Activated T-helper 9 cell treated with anti-CD3 and anti-CD28 coated beads, Interleukin-2, amount 50 U/mL, for 16 hours (primary cell): ENCODE data around the gene SLC12A8.
"Not testable (repeated sequence)": the region's sequence is repeated elsewhere in the genome, so short reads cannot be mapped to it uniquely, and the experiment has no call there.

Experiments
- DNase-seq: peaks from one replicate; pipeline ENCODE4 v3.0.0-alpha.2; 2020; ENCODE audit warnings: low read depth

SLC12A8 gene

DNA sequence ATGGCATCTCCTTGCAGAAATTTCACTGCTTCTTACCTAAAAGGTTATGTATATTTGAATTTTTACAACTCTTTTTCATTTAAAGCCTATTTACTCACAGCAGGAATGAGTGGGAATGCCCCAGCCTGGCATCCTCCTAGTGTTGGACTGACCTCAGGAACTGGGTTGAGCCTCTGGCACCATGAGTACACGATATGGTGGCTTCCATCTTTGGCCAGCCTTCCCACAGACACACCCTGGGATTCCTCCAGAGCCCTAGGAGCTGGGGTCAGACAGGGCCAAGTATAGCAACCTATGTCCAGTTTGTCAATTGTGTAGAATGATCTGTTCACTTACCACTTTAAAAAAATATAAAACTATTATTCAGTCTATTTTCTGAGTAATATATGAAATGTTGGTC lies 99.6 kb downstream of the SLC12A8 start:
- DNase-seq = no peak

DNA sequence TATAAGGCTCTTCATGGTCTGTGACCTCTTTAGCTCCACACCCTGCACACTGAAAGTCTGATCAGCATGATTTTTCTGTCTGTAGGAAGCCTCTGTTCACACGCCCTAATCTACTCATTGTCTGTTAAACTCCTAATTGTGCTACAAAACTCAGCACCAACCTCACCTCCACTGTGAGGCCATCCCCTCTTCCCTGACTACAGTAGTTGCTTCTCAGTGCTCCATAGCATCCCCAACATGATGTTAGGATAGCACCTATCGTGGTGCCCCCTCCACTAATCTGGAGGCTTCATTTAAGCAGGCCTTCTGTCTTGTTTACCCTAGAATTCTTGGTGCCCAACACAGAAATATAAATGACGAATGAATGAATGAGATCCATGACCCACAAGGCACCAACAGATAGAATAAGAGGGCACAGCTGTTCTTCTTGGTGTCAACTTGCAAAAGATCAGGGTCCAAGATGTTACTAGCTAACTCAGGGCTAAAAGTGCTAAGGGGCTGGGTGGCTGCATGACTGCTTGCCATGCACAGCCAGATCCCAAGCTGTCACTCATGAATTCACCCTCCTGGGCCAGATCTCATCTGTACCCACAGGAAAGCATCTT lies 101.6 kb downstream of the SLC12A8 start:
- DNase-seq = no peak

DNA sequence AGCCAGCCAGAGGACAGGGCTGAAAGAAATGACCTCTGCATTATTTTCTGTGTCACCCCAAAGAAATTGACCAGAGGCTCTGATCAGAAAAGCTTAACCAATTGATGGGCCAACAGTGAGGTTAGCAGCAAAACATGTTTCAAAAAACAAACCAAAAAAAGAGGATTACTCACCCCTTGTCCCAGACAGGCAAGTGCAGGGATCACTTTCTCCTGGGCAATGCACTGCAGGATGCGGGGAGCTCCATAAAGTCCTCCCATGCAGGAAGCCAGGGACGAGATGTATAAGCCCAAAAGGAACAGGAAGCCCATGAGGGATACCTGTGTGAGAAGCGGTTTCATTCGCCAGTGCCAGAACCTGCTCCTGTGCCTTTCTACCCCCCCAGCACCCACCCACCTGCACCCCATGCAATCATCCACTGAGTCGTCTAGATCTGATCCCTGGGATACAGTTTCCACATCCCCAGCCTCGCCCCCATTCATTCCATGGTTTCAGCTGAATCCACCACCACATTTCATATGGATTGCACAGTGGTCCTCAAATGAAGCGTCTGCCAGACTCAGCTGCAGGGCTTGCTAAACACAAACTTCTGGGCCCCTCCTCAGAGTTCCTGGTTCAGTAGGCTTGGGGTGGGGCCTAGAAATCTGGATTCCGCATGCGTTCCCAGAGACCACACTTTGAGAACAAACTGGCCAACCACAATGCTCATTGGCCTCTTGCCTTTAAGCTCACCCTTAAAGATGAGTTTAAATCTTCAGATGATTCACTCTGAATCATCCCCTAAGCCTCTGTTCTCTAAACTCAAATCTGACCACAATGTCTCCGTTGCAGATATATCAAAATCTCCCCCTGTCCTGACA lies 102.3 kb downstream of the SLC12A8 start:
- no peak for DNase-seq

DNA sequence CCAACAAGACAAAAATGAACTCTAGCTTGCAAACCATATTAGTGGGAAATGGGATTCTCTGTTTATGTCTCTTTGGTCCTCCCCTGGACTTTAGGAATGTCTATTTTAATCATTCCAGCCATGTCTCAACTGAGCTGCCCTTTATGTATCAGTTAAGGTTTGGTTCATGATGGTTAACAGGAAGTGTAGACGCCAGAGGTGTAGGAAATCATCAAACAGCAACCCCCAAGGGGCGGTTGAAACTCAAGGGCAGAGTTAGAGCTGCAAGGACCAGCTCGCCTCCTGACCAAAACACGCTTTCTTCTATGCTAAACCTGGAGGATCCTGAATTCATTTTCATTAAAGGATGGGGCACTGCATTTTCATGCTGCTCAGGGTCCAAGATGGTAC lies 103.0 kb downstream of the SLC12A8 start:
- no peak for DNase-seq

DNA sequence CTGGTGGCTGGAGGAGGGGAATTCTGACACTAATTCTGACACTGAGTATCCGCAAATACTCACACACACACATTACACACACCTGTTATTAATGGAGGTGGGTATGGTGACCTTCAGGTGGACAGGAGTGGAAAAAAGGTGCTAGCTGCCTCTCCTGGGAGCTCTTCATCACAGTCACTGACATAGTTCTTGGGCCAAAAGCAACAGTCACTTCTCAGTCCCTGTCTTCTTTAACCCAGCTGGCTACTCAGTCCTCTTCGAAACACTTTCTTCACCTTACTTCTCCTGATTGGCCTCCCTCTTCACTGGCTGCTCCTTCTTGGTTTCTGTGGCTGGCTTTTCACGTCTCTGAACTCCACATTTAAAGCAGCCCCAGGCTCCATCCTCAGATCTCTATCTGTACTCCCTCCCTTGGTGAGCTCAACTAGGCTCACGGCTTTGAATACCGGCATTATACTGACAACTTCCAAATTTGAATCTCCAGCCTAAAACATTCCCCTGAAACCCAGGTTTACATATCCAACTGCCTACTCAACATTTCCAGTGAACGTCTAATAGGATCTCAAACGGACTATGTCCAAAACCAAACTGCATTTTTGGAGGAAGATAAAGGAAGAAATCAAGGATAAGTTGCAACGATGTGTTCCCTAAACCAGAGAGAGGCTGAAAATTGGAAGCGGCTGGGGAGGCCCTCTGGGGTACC lies 103.6 kb downstream of the SLC12A8 start:
- no peak for DNase-seq

DNA sequence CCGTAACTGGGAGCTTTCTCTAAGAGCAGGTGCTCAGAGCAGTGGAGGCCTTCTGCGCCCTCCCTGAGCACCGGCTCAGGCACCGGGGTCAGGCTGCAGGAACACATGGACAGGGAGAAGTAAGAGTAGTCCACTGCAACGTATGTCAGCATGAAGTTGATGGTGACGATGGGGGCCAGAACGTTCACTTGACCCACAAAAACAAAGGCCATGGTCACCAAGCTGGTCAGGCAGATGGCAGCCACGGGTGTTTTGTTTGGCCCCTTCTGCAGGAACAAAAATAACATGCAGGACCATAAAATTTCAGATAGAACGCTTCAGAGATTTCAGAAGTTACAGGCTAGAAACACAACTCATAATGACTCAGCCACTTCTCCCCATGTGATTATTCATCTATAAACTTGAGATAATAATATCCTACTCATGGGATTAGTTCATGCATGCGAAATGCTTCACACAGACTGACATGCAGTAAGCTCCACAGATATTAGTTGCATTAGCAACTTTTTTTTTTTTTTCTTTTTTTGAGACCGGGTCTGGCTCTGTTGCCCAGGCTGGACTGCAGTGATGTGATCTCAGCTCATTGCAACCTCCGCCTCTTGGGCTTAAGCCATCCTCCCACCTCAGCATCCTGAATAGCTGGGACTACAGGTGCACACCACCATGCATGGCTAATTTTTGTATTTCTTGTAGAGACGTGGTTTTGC lies 104.5 kb downstream of the SLC12A8 start:
- DNase-seq = no peak

DNA sequence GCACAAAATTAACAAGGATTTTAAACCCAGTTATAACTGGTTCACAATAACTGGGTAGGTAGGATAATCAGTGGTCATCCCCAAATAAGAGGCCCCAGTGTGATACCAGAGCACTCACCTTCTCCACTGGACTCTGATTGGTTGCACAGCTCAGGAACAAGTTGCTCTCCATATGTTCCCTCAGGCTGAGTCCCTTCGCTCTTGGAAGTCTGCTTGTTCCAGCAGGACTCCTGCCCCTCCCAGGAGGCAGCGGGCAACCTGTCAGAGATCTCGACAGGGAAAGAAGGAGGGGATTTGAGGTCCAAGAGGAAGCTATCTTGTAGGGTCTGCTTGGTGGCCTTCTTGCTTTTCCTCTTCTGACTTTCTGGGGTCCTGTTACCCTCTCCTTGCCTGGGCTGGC lies 105.2 kb downstream of the SLC12A8 start:
- DNase-seq = no peak

DNA sequence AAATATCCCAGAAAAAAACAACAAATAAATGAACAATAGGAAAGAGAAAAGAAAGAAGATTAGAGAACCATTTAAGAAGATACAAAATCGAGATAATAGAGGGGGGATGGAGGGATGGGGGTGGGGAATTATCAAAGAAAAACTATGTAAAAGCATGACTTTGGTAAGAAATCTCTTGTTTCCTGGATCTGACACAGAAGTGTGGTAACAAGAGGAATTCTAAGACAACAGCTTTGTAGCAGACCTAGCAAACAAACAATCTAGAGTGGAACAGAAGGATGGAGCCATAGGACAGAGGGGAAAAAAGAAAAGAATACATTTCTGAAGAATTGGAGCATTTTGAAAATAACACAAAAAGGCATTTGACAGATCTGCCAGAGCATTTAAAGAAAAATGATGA lies 107.4 kb downstream of the SLC12A8 start:
- DNase-seq = no peak

DNA sequence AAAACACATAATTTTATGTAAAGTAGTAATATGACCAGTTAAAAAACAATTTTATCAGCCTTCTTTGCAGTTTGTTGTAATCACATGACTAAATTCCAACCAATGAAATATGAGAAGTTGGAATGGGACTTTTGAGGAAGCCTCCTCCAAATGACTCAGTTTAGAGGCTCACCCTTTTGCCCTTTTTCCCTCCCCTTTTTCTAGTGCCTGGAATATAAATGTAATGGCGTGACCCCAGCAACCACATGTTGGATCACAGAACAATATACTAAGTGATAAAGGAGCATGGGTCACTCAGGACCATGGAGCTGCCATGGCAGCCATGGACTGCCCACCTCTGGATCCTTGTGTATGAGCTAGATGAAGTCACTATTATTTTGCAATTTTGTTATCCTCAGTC lies 107.9 kb downstream of the SLC12A8 start:
- no peak for DNase-seq

DNA sequence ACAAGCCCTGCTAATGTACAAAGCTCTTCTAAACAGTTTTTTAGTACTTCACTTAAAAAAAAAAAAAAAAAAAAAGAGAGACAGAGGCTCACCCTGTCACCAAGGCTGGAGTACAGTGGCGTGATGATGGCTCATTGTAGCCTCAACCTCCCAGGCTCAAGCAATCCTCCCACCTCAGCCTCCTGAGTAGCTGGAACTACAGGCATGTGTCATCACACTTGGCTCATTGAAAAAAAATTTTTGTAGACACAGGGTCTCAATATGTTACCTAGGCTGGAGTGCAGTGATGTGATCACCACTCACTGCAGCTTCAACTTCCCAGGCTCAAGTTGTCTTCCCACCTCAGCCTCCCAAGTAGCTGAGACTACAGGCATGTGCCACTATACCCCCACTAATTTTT lies 109.1 kb downstream of the SLC12A8 start:
- no peak for DNase-seq

DNA sequence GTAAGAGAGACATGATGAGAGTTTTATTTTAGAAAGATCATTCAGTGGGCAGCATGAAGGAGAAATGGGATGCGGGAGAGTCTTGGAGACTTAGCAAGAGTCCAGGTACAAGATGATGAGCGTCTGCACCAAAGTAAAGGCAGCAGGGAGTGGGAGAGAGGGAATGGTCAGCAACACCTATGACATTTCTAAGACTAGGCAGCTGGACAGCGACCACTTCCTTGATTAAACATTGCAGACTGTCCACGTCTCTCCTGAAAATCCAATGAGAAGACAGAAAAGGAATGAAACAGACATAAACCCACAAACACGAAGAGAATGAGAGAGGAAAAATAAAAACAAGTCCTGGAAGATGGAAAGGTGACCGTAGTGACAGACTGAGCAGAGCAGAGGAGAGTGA lies 110.1 kb downstream of the SLC12A8 start:
- no peak for DNase-seq

DNA sequence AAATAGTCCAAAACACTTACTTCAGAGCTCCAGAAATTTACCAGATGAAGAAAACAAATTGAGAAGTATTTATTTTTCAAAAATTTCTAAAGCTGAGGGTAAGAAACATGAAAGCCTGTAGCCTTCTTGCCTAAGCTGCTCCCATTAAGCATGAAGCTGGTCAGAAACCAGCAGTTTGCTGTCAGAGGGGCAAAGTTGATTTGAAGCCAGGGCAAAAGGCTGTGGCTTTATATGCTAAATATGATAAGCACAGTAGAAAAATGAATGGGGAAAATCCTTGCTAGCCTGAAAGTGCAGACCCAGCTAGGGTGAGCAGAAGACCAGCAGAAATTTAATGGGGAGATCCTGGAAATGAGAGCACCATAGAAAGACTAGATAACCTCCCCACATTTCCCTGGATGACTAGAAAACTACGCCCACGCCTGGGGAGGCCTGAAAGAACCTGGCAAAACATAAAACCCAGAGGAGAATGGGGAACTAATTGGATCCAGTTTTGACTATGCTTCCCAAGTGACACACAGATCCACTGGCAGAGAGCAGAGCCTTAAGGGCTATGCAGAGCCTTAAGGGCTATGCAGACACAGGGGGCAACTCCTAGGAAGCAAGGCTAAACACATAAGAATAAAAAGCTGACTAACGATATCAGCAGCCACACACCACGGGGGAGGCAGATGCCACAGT lies 113.8 kb downstream of the SLC12A8 start:
- DNase-seq = no peak

DNA sequence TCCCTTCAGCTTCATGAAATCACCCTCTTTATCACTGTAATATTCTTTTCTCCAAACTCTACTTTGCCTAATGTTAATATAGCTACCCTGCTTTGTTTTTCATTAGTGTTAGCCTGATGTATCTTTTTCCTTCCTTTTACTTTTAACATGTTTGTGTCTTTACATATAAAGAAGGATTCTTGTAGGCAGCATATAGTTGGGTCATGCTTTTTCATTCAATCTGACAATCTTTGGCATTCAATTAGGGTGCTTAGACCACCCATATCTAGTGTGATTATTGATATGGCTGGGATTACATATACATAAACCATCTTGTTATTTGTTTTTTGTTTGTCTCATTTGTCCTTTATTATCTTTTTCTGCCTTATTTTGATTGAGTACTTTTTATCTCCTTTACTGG lies 121.9 kb downstream of the SLC12A8 start:
- DNase-seq = no peak

DNA sequence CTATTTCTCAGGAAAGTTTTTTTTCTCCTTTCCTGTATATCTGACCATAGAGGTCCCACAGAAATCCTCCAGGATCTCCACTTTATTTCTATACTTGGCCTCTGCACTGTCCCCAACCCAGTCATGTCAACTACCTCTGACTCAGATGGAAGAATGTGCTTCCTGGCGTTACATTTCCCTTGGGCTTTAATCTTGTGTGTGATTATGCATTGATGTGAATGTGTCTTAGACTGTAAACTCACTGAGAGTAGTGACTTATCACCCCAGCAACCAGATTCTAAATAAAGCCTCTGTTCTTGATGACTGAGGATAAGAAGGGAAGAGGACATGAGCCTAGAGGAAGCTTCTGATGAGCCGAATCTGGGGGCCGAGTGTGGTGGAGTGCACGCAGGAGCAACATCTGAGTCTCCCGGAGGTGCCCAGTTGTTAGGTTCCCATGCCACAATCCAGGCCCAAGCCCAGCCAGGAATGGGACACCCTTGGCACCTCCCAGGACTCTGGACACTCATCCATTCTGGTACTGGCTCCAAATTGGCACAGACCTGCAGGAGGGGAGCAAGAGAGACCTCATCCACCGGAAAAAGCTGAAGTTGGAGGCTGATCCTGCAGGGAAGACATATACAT lies 124.7 kb downstream of the SLC12A8 start:
- no peak for DNase-seq

DNA sequence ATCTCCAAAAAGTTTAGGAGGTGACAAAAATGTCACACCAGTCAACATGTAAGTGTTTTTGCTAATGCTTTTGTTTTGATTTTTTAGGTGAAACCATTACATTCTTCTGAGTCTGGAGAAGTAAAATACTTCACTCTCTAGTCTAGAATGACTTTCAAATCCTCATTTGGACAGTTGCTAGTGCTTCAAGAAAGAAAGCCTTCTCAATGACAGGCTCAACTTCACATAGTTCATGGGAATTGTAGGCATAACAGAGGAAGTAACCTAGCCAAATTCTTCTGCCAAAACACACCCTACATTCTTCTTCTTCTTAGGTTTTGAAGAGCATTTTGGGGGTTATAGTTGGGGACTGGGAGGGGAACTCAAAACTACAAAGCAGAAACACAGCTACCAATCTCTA lies 127.4 kb downstream of the SLC12A8 start:
- no peak for DNase-seq

DNA sequence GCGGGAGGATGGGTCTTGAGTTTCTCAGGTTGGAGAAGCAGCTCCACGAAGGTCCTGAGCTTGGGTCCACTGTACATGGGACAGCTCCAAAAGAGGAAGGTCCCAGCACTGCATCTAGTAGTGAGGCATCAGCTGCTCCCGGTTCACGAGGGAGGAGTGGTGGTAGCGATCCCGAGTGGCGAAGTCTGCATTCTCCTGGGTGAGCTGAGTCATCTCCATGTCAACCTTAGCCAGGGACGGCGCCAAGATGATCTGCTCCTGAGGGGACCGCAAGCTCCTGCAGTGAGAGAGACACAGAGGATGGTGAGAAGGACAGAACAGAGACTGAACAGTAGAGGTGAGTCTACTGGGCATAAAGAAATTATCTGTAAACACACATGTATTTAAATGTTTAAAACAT lies 128.8 kb downstream of the SLC12A8 start:
- DNase-seq = no peak

DNA sequence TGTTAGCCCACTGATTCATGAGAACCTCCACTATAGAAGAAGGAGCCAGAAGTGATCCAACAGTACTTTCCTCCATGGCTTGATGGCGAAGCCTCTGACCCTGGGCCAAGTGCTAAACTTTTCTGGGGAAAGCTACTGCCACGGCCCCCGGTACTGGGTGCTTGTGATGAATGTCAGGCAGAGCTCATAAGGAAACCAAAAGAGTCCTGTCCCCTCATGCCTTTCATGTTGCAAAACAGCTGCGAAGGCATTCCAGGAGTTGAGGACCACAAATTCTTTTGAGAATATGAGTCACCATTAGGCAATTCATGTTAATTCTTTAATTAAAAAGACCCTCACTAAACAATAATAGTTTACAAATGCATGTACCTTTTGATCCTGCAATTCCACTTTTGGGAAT lies 130.2 kb downstream of the SLC12A8 start:
- DNase-seq = not testable (repeated sequence)

DNA sequence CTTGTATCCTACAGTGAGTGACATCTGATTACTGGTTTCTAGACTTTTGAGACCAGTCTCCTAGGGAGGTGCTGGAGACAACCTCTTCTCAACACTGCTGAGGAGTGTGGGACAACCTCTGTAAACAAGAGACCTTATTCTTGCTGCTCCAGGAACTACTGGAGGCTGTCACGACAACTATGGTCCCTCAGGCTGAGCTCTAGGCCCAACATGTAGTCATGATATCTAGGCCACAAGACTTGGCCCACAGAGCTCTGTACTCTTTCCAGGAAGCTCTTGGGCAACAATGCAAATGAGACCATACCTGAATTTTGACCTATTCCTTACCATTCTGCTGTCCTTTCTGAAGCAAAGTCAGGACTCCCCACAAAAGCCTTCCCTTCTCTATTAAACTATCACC lies 132.5 kb downstream of the SLC12A8 start:
- DNase-seq = no peak

DNA sequence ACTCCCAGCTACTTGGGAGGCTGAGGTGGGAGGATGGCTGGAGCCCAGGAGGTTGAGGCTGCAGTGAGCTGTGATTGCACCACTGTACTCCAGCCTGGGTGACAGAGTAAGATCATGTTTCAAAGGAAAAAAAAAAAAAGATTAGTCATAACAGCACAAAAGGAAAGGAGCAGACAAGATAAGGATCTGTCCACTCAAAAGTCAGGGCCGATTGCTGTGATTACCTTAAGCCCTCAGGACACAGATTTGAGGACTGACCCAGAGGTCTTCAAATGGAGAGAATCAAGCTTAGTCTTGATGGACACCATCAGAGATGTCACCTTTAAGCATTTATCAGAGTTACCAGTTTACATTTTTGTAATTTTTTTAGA lies 132.9 kb downstream of the SLC12A8 start:
- DNase-seq = no peak

DNA sequence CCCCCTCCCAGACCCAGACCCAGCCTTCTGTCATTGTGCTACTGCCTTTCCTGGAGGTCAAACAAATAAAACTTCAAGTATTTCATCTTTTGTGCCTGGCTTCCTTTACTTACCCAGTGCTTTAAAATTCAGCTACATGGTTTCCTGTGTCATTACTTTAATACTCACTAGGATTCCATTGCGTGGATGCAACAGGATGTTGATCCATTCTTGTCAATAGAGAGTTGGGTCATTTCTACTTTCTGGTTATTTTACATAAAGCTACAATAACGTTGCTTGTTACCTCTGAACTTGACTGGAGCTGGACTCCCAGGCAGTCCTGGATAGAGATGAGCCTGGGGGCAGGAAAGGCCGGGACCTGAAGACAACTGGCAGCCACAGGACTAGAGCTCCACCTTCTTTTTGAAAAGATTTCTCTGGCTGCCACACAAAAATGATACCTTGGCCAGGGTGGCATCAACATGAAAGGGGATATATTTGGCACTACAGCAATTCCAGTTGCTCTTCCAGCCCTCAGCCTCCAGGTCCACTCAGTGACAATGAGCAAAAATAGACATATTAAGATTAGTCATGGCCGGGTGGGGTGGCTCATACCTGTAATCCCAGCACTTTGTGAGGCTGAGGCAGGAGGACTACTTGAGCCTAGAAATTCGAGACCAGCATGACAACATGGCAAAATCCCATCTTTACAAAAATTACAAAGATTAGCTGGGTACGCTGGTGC lies 133.4 kb downstream of the SLC12A8 start:
- no peak for DNase-seq

DNA sequence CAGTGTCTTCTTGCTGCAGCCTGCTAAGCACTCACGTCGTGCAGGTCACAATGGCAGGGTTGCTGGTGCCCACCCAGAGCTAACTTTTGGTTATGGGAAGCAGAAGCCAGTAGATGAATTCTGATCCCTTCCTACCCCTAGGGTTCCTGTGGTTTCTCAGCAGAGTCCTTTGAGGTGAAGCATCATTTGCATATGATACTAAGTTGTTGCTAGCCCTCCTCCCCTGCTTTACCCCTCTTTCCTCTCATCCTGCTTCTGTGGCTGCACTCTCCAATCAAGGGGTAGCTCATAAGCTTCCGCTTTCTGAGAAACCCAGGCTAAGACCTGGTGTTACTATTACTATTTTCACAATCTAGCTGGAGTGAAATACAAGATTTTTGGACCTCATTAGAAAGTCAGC lies 134.7 kb downstream of the SLC12A8 start:
- DNase-seq = no peak
